ENCODE measurements around the gene TIGAR.

GRCh38 chr12:4388032-4388431 lies 67.0 kb downstream of the TIGAR start:
- TF ChIP-seq CTCF (IDR thresholded peaks at IDR 0.05) (no peak), POLR2A (IDR thresholded peaks at IDR 0.05) (no peak)
